K562 (cell line): ENCODE results near the gene BCL10. TPM values are rescaled to one million over a fixed set of nuclear protein-coding genes. Genes with fewer than 3 reads are reported as not detected.
A peak's percentile ranks its signal among the peaks of the same experiment; 100 is the strongest.

Experiments
- C11orf30 ChIP-seq: fragments of 450-650 bp; IDR thresholded peaks from 2 replicates; pipeline ENCODE4 v1.6.1; 2016; ENCODE audit warnings: low read depth, mild to moderate bottlenecking
- EGR1 ChIP-seq: fragments of 450-650 bp; conservative IDR thresholded peaks from 2 replicates; pipeline ENCODE4 v1.6.1; 2017; ENCODE audit warnings: mild to moderate bottlenecking
- EWSR1 ChIP-seq: fragments of 450-650 bp; IDR thresholded peaks from 2 replicates; pipeline ENCODE4 v1.6.1; 2018; ENCODE audit warnings: borderline replicate concordance, mild to moderate bottlenecking, low read depth, moderate library complexity; ENCODE audit not compliant: partially characterized antibody
- HDAC3 ChIP-seq: fragments of 450-650 bp; IDR thresholded peaks from 2 replicates; pipeline ENCODE4 v1.6.1; 2018; ENCODE audit warnings: borderline replicate concordance, mild to moderate bottlenecking, moderate library complexity; ENCODE audit not compliant: partially characterized antibody
- KLF13 ChIP-seq: fragments of 450-650 bp; IDR thresholded peaks from 2 replicates; pipeline ENCODE4 v1.6.1; 2016; ENCODE audit warnings: missing genetic modification characterization, low read depth, mild to moderate bottlenecking, missing compliant biosample characterization, moderate library complexity, borderline replicate concordance
- MCM3 ChIP-seq: fragments of 450-650 bp; IDR thresholded peaks from 2 replicates; pipeline ENCODE4 v1.6.1; 2016
- MLX ChIP-seq, 2 experiments: fragments of 450-650 bp in 1 of 2; sonication (generic) in 1 of 2; formaldehyde crosslinking; conservative IDR thresholded peaks; 2 replicates each; pipeline versions ENCODE4 v1.4.0 to v1.8.1; 2020 to 2022; ENCODE audit warnings: mild to moderate bottlenecking in 1 of 2, missing genetic modification reagents in 1 of 2
- PBX2 ChIP-seq, 2 experiments: IDR thresholded peaks in 1 of 2; conservative IDR thresholded peaks in 1 of 2; 2 replicates each; pipeline ENCODE4 v1.6.1; 2016; ENCODE audit warnings: low read depth in 2 of 2, mild to moderate bottlenecking in 1 of 2, missing compliant biosample characterization in 1 of 2, missing genetic modification characterization in 1 of 2, moderate library complexity in 1 of 2
- PML ChIP-seq: IDR thresholded peaks from 2 replicates; pipeline ENCODE4 v1.6.1; 2012; ENCODE audit warnings: low read length, inconsistent platforms
- TAL1 ChIP-seq: fragments of 450-650 bp; IDR thresholded peaks from 2 replicates; pipeline ENCODE4 v1.6.1; 2016; ENCODE audit warnings: mild to moderate bottlenecking
- TBL1XR1 ChIP-seq, 2 experiments: IDR thresholded peaks; 2 replicates each; pipeline ENCODE4 v1.6.1; 2012; ENCODE audit warnings: improper control_type of control experiment in 2 of 2, low read length in 2 of 2, mild to moderate bottlenecking in 1 of 2
- ZBTB11 ChIP-seq, 3 experiments: fragments of 200-800 bp in 1 of 3; fragments of 250-450 bp in 1 of 3; fragments of 450-650 bp in 1 of 3; sonication (Bioruptor Pico) in 1 of 3; sonication (Bioruptor generic) in 1 of 3; formaldehyde crosslinking in 1 of 3; IDR thresholded peaks; 2 replicates each; pipeline versions ENCODE4 v1.6.1 to v1.8.0; 2016 to 2022; ENCODE audit warnings: mild to moderate bottlenecking in 2 of 3, missing genetic modification characterization in 2 of 3, missing compliant biosample characterization in 1 of 3, moderate library complexity in 1 of 3
- ZBTB9 ChIP-seq: fragments of 450-650 bp; formaldehyde crosslinking; IDR thresholded peaks from 2 replicates; pipeline ENCODE4 v1.4.0; 2020; ENCODE audit warnings: mild to moderate bottlenecking, moderate library complexity
- ZNF143 ChIP-seq: sonication (generic); formaldehyde crosslinking; IDR thresholded peaks from 2 replicates; pipeline ENCODE4 v1.9.0; 2022; ENCODE audit warnings: mild to moderate bottlenecking, missing genetic modification reagents
- ZNF217 ChIP-seq: sonication (generic); formaldehyde crosslinking; IDR thresholded peaks from 2 replicates; pipeline ENCODE4 v1.8.0; 2022; ENCODE audit warnings: mild to moderate bottlenecking, missing genetic modification reagents
- polyA plus RNA-seq, 8 experiments: library from polyadenylated mRNA; depleted of rRNA in 4 of 8; stranded (reverse) in 5 of 8; unstranded in 3 of 8; fragments of >200 nt; fragmentation: Nextera tagmentation in 2 of 8; fragmentation: Illumina TruSeq in 1 of 8; extraction: Ambion mirVana in 2 of 8; extraction: Trizol in 1 of 8; gene quantifications; 2 replicates each; pipeline versions ENCODE4 v1.2.1 to v1.2.3, GENCODE V29; 2011 to 2014; ENCODE audit warnings: inconsistent platforms in 1 of 8, missing spikeins in 1 of 8
- total RNA-seq, 7 experiments: library from RNA; depleted of rRNA in 6 of 7; stranded (reverse); fragments of >200 nt in 6 of 7; fragmentation: Illumina TruSeq in 2 of 7; extraction: Trizol in 2 of 7; gene quantifications; 2 replicates each; pipeline versions ENCODE4 v1.2.1 to v1.2.3, GENCODE V29; 2011 to 2021; ENCODE audit warnings: low replicate concordance in 1 of 7

The BCL10 gene
- total and polyA plus RNA-seq, 9 of the 15 experiments (the other 6 are each of a cell fraction or from before 2014, with no cell fraction given), result 8.0 to 19.4 (median 12.3) TPM

GRCh38 chr1:85244271-85245061, 32.0 kb downstream of the BCL10 start (continued):
- TF ChIP-seq TBL1XR1 (IDR thresholded peaks at IDR 0.05; ENCODE audit: low read length in 2 of 2) (no peak), C11orf30 (peak; percentile 17; the same call in 1 of the 2 replicates), ZBTB9 (CRISPR knock-in tag) (no peak), ZNF217 (no peak), ZBTB11 (CRISPR knock-in tag; IDR thresholded peaks at IDR 0.05) (no peak), ZNF143 (no peak), PBX2 (CRISPR knock-in tag; IDR thresholded peaks at IDR 0.05; ENCODE audit: low read depth) (no peak), PBX2 (tag; conservative IDR thresholded peaks at IDR 0.05; ENCODE audit: low read depth) (peak; percentile 84), MLX (CRISPR knock-in tag; conservative IDR thresholded peaks at IDR 0.05) (no peak), PML (no peak), TAL1 (peak; percentile 7; the same call in 1 of the 2 replicates), EWSR1 (no peak), MCM3 (no peak), EGR1 (0 out of 2 replicates have a peak, but pooled peaks have one; percentile 24), KLF13 (tag) (no peak), HDAC3 (peak; percentile 48)
